GM19239 (cell line): ENCODE results near the gene EMID1.

Experiments used
- DNase-seq: peaks from one replicate; pipeline ENCODE4 v3.0.0; 2011; ENCODE audit warnings: low spot score; ENCODE audit not compliant: insufficient read length
- FAIRE-seq: peaks from 2 replicates; lab custom pipeline; 2011; peaks lifted over from hg19 to GRCh38; lab: Jason Lieb, UNC

The EMID1 gene

DNA sequence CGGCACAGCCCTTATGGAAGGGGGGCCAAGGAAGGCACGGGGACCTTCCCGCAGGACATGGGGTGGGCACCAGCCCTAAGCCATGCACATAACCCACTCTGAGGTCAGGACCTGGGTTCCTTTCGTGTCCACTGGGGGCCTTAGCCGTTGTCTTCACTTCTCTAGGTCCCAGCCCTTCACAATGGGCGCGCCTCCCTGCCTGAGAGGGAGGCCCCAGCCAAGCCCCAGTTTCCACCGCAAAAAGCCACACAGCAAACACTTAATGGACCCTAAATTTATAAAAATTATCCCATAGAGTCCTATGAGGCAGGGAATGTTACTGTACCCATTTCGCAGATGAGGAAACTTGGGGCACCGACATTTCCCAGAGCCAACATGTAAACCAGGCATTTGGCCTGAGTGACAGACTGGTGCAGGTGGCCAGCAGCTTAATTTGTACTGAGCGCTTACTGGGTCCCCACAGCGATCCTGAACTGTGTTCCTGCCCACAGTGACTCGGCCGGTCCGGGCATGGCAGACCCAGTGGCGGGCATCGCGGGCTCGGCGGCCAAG, 102.0 kb downstream of the EMID1 start:
- DNase-seq: no peak
- no peak for FAIRE-seq

DNA sequence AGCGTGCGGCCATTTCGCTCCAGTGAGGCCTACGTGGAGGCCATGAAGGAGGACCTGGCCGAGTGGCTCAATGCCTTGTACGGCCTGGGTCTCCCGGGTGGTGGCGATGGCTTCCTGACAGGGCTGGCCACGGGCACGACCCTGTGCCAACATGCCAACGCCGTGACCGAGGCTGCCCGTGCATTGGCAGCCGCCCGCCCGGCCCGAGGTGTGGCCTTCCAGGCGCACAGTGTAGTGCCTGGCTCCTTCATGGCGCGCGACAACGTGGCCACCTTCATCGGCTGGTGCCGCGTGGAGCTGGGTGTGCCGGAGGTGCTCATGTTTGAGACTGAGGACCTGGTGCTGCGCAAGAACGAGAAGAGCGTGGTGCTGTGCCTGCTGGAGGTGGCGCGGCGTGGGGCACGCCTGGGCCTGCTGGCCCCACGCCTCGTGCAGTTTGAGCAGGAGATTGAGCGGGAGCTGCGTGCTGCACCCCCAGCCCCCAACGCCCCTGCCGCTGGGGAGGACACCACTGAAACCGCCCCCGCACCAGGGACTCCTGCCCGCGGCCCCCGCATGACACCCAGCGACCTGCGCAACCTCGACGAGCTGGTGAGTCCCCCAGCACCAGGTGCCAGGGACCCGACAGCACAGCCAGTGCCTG, 102.6 kb downstream of the EMID1 start:
- FAIRE-seq (no peak), DNase-seq (no peak)

DNA sequence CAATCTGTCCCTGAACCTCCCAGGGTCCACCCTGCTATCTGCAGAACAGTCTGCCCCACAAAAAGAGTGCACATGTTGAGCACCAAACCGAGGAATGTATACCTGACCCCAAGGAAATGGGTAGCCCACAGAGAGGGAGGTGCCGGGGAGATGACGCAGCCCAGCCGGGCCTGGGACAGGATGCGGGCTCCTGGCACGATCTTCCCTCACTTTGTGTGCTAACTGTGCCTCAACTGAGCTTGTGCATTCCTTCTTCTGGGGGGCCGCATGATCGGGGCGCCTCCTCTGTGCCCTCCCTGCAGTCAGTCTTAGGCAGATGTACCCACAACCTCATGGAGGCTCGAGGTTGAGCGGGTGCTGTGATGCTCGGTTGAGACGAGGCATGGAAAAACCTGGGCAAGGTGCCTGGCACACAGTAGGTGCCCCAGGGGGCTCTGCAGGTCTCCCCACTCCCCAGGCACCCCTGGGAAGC, 103.1 kb downstream of the EMID1 start:
- DNase-seq (no peak), FAIRE-seq (no peak)
